SU-DHL-6 (cell line): ENCODE results near the gene GCN1.

ENCODE experiments used
- H2AFZ ChIP-seq: fragments of 200-600 bp; sonication (generic); 2 replicates; pipeline ENCODE4 v1.6.1; 2014; ENCODE audit warnings: low read depth, mild to moderate bottlenecking, moderate library complexity, mixed read lengths, antibody characterized with exemption, low read length; ENCODE audit not compliant: severe bottlenecking
- H3F3A ChIP-seq: fragments of 200-600 bp; shearing (Covaris generic); 2 replicates; pipeline ENCODE4 v1.6.0; 2016; ENCODE audit warnings: antibody characterized with exemption, mild to moderate bottlenecking; ENCODE audit not compliant: insufficient read depth
- H3K27ac ChIP-seq: fragments of 200-600 bp; sonication (generic); 2 replicates; pipeline ENCODE4 v1.5.1; 2016; ENCODE audit warnings: low read depth, mild to moderate bottlenecking, low read length, moderate library complexity, mixed read lengths
- H3K27me3 ChIP-seq: fragments of 200-600 bp; sonication (generic), shearing (Covaris generic); 2 replicates; pipeline ENCODE4 v1.6.0; 2014; ENCODE audit warnings: mild to moderate bottlenecking, low read length
- H3K36me3 ChIP-seq: fragments of 200-600 bp; sonication (generic); 2 replicates; pipeline ENCODE4 v1.6.1; 2014; ENCODE audit warnings: mild to moderate bottlenecking, low read length, mixed read lengths
- H3K4me2 ChIP-seq: fragments of 300-600, 200-600 bp; shearing (Covaris generic), sonication (generic); 2 replicates; pipeline ENCODE4 v1.6.0; 2014; ENCODE audit warnings: low read length, low read depth, mild to moderate bottlenecking; ENCODE audit not compliant: poor library complexity, severe bottlenecking
- H3K4me3 ChIP-seq: fragments of 200-600 bp; sonication (generic); 2 replicates; pipeline ENCODE4 v1.5.1; 2014; ENCODE audit warnings: antibody characterized with exemption, low read length, mild to moderate bottlenecking, mixed read lengths; ENCODE audit not compliant: insufficient read depth, poor library complexity, severe bottlenecking
- H3K79me2 ChIP-seq: fragments of 200-600 bp; sonication (generic); 2 replicates; pipeline ENCODE4 v1.6.1; 2014; ENCODE audit warnings: mild to moderate bottlenecking, low read length, moderate library complexity; ENCODE audit not compliant: insufficient read depth
- H3K9ac ChIP-seq: fragments of 200-600 bp; sonication (generic); 2 replicates; pipeline ENCODE4 v1.7.0; 2014; ENCODE audit warnings: mild to moderate bottlenecking, low read length
- H3K9me2 ChIP-seq: fragments of 200-600 bp; sonication (generic); replicated peaks from 2 replicates; pipeline ENCODE4 v1.6.1; 2014; ENCODE audit warnings: low read length; ENCODE audit not compliant: insufficient read depth
- H3K9me3 ChIP-seq: fragments of 200-600 bp; sonication (generic); 2 replicates; pipeline ENCODE4 v1.6.1; 2014; ENCODE audit warnings: low read length, mixed read lengths; ENCODE audit not compliant: insufficient read depth
- H4K20me1 ChIP-seq: fragments of 200-600 bp; sonication (generic); 2 replicates; pipeline ENCODE4 v1.6.1; 2014; ENCODE audit warnings: low read depth, mild to moderate bottlenecking, antibody characterized with exemption, low read length, moderate library complexity, mixed read lengths
- EZH2phosphoT487 ChIP-seq: fragments of 200-600 bp; sonication (generic), shearing (Covaris generic); conservative IDR thresholded peaks from 2 replicates; pipeline ENCODE4 v1.6.1; 2018; ENCODE audit warnings: mild to moderate bottlenecking, antibody characterized with exemption, low read length, moderate library complexity, mixed read lengths
- TF ChIP-seq, protein P1 (sequence below): fragments of 200-600 bp; sonication (generic); IDR thresholded peaks from one replicate; pipeline ENCODE4 v1.5.1; 2017; ENCODE audit warnings: antibody characterized with exemption, mild to moderate bottlenecking, low read length, moderate library complexity; ENCODE audit not compliant: insufficient read depth, poor library complexity, severe bottlenecking

Gene GCN1

DNA sequence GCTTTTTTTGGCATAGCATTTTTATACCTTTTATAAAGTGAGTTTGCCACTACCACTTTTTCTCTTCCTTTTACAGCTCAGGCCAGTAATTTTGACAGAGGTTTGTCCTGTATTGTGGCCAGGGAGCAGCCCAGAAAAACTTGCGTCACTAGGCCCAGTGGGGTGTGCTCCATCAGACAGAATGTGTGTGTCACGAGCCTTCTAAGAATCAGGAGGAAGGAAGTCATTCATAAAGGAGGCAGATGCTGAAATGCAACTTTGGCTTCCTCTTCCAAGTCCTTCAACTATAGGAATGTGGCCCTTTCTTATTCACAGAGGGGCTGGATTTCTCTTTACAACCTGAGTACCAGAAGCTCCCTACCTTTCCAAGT lies 67.9 kb downstream of the GCN1 start:
- H3K27ac ChIP-seq, result no peak overlapping the region
- no peak overlapping the region for H3K4me3 ChIP-seq
- H2AFZ ChIP-seq, result no peak overlapping the region
- no peaks in the 10 kb centered on the region for H3K9me2 ChIP-seq
- no peak overlapping the region for H3K9ac ChIP-seq
- H3K27me3 ChIP-seq, result no peaks in the 10 kb centered on the region
- H3K4me2 ChIP-seq, result no peak overlapping the region
- no peak for TF ChIP-seq EZH2phosphoT487
- TF ChIP-seq, protein P1, sequence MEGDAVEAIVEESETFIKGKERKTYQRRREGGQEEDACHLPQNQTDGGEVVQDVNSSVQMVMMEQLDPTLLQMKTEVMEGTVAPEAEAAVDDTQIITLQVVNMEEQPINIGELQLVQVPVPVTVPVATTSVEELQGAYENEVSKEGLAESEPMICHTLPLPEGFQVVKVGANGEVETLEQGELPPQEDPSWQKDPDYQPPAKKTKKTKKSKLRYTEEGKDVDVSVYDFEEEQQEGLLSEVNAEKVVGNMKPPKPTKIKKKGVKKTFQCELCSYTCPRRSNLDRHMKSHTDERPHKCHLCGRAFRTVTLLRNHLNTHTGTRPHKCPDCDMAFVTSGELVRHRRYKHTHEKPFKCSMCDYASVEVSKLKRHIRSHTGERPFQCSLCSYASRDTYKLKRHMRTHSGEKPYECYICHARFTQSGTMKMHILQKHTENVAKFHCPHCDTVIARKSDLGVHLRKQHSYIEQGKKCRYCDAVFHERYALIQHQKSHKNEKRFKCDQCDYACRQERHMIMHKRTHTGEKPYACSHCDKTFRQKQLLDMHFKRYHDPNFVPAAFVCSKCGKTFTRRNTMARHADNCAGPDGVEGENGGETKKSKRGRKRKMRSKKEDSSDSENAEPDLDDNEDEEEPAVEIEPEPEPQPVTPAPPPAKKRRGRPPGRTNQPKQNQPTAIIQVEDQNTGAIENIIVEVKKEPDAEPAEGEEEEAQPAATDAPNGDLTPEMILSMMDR, result no peak
- H3K9me3 ChIP-seq, result no peaks in the 10 kb centered on the region
- H3K79me2 ChIP-seq, result no peaks in the 10 kb centered on the region
- peaks cover 20% of the 10 kb centered on the region for H3F3A ChIP-seq
- no peaks in the 10 kb centered on the region for H4K20me1 ChIP-seq
- peaks cover 10% of the 10 kb centered on the region; the same call in 1 of the 2 replicates for H3K36me3 ChIP-seq

DNA sequence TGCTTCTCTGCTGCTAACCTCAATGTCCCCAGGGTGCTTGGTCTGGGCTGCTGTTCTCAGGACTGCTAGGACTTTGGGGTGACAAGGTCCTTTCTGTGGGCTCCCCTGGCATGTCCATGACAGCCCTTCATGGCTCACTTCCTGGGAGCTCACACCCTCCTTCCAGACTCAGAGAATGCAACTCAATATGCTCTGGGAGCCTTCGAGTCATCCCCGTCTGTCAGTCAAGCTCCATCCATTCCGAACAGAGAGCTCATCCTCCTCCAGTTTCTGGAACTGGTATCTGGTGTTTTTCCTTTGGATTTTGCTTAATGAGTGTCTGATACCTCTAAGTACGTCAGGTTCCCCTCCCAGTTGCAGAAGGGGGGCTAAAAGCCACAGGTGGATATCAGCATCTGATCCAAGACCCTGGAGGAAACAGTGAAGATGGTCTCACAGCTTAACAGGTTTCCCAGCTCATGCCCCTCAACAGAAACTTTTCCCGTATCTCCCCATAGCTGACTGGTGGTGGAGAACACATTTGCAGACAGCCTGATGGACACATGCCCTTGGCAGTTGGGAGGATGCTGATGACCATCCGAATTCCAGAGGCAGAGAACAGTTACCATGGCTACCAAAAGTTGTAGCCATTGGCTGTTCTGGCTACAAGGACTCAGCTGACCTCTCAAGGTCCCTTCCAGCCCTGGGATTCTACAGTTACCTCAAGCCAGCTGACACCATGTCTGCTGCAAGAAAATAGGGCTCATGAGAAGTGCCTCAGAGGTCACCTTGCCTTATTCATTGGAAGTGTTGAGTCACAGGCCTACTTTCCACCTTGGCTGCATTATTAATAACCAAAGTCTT lies 68.5 kb downstream of the GCN1 start:
- peak overlapping the region; percentile 25; the same call in 1 of the 2 replicates for H3K27ac ChIP-seq
- H3K9me2 ChIP-seq, result no peaks in the 10 kb centered on the region
- no peaks in the 10 kb centered on the region for H3K79me2 ChIP-seq
- H3F3A ChIP-seq, result peaks cover 26% of the 10 kb centered on the region
- no peak overlapping the region for H2AFZ ChIP-seq
- H3K27me3 ChIP-seq, result no peaks in the 10 kb centered on the region
- no peak overlapping the region for H3K9ac ChIP-seq
- peaks cover 10% of the 10 kb centered on the region; the same call in 1 of the 2 replicates for H3K36me3 ChIP-seq
- no peaks in the 10 kb centered on the region for H4K20me1 ChIP-seq
- no peak overlapping the region for H3K4me3 ChIP-seq
- H3K4me2 ChIP-seq, result no peak overlapping the region
- no peak for TF ChIP-seq EZH2phosphoT487
- TF ChIP-seq, protein P1, result no peak
- no peaks in the 10 kb centered on the region for H3K9me3 ChIP-seq

DNA sequence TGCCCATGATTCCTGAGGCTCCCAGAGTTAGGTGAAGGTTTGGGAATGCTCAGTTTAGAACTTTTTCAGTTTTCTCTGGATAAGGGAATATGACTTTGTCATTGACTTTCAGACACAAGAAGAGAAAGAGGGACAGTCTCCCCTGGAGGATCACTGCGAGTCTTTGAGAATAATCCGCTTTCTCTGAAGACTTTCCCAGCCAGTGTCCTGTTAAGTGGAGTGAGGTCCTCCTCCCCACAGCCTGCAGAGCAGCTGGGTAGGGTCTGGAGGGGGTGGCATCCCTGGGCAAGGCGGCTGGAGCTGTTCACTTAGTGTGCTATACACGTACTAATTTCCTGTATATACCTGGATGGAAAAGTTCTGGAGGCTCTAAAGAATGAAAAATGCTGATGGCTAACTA lies 69.5 kb downstream of the GCN1 start:
- Histone ChIP-seq H4K20me1 (no peaks in the 10 kb centered on the region), H3K27ac (no peak overlapping the region)

More for the DNA sequence above, 69.5 kb downstream of the GCN1 start:
- TF ChIP-seq, protein P1, result no peak
- no peak for TF ChIP-seq EZH2phosphoT487
- Histone ChIP-seq H3K36me3 (peaks cover 5% of the 10 kb centered on the region; the same call in 1 of the 2 replicates), H2AFZ (no peak overlapping the region), H3K79me2 (no peaks in the 10 kb centered on the region), H3K9me2 (no peaks in the 10 kb centered on the region), H3F3A (peaks cover 32% of the 10 kb centered on the region), H3K9ac (no peak overlapping the region), H3K4me2 (no peak overlapping the region), H3K27me3 (no peaks in the 10 kb centered on the region), H3K9me3 (no peaks in the 10 kb centered on the region), H3K4me3 (no peak overlapping the region)
